Muscle layer of colon (tissue), 2 donors: ENCODE measurements around the gene CNPY2.
"Not testable (repeated sequence)": the region's sequence is repeated elsewhere in the genome, so short reads cannot be mapped to it uniquely, and the experiment has no call there.

Experiments
- H3K27ac ChIP-seq: one replicate; pipeline ENCODE4 v1.7.0; 2013; ENCODE audit warnings: low read depth, mild to moderate bottlenecking, low read length, moderate library complexity
- H3K27me3 ChIP-seq, 2 donors: one replicate each; pipeline ENCODE4 v1.7.0; 2013; ENCODE audit warnings: low read length in 2 of 2, mild to moderate bottlenecking in 2 of 2; ENCODE audit not compliant: insufficient read depth in 2 of 2, control insufficient read depth in 1 of 2
- H3K36me3 ChIP-seq: one replicate; pipeline ENCODE4 v1.7.0; 2013; ENCODE audit warnings: mild to moderate bottlenecking, low read length; ENCODE audit not compliant: insufficient read depth
- H3K4me1 ChIP-seq: one replicate; pipeline ENCODE4 v1.7.0; 2013; ENCODE audit warnings: mild to moderate bottlenecking, low read length; ENCODE audit not compliant: insufficient read depth
- H3K4me3 ChIP-seq, 2 donors: one replicate each; pipeline ENCODE4 v1.7.0; 2013; ENCODE audit warnings: low read length in 2 of 2, low read depth in 1 of 2, mild to moderate bottlenecking in 1 of 2, moderate library complexity in 1 of 2
- H3K9ac ChIP-seq: one replicate; pipeline ENCODE4 v1.7.0; 2013; ENCODE audit warnings: low read length
- H3K9me3 ChIP-seq: one replicate; pipeline ENCODE4 v1.7.0; 2013; ENCODE audit warnings: mild to moderate bottlenecking, low read length
- donor health status: abdominal sarcoma.
- donor health status: Adenocarcinoma of cecum.

Gene CNPY2

GRCh38 chr12:56342290-56342689 is 26.5 kb upstream of the CNPY2 start:
- not testable (repeated sequence) for H3K9ac ChIP-seq, H3K27ac ChIP-seq, H3K4me1 ChIP-seq, H3K27me3 ChIP-seq, H3K4me3 ChIP-seq, H3K9me3 ChIP-seq
- peaks cover 31% of the 10 kb centered on the region for H3K36me3 ChIP-seq

GRCh38 chr12:56341616-56342015 is 25.8 kb upstream of the CNPY2 start:
- peaks cover 31% of the 10 kb centered on the region for H3K36me3 ChIP-seq
- no peak overlapping the region for H3K9ac ChIP-seq
- H3K27me3 ChIP-seq, result no peaks in the 10 kb centered on the region

GRCh38 chr12:56339158-56339422 is 23.3 kb upstream of the CNPY2 start:
- no peak overlapping the region for H3K9ac ChIP-seq
- H3K4me3 ChIP-seq, result no peak overlapping the region
- peaks cover 19% of the 10 kb centered on the region for H3K36me3 ChIP-seq
- H3K27ac ChIP-seq, result no peak overlapping the region
- no peaks in the 10 kb centered on the region for H3K27me3 ChIP-seq
- H3K9me3 ChIP-seq, result no peaks in the 10 kb centered on the region
- peaks cover 5% of the 10 kb centered on the region for H3K4me1 ChIP-seq

More at GRCh38 chr12:56341616-56342015, 25.8 kb upstream of the CNPY2 start:
- no peaks in the 10 kb centered on the region for H3K9me3 ChIP-seq
- no peak overlapping the region for H3K4me3 ChIP-seq
- no peaks in the 10 kb centered on the region for H3K4me1 ChIP-seq
- H3K27ac ChIP-seq, result no peak overlapping the region

GRCh38 chr12:56338308-56339157 is 22.7 kb upstream of the CNPY2 start, which contains the start of gene IL23A:
Gene IL23A, plus strand, starts transcription at chr12:56338884. Its CDS starts 161 bp downstream, at chr12:56339045.
- Histone ChIP-seq H3K9ac (no peak within 1 kb of the TSS), H3K27ac (no peak within 1 kb of the TSS), H3K4me1 (peaks cover 5% of the 10 kb centered on the region), H3K36me3 (peaks cover 13% of the 10 kb centered on the region), H3K4me3 (no peak within 1 kb of the TSS), H3K27me3 (no peaks in the 10 kb centered on the region), H3K9me3 (no peaks in the 10 kb centered on the region)

- Histone ChIP-seq H3K4me3 (no peak overlapping the region), H3K4me1 (peaks cover 11% of the 10 kb centered on the region), H3K9ac (no peak overlapping the region), H3K36me3 (peaks cover 6% of the 10 kb centered on the region), H3K27ac (no peak overlapping the region), H3K9me3 (no peaks in the 10 kb centered on the region), H3K27me3 (no peaks in the 10 kb centered on the region)
These were observed 22.0 kb upstream of the CNPY2 start for GRCh38 chr12:56337753-56338251.

- Histone ChIP-seq H3K27ac (no peak overlapping the region), H3K9ac (no peak overlapping the region), H3K4me3 (no peak overlapping the region), H3K4me1 (peaks cover 14% of the 10 kb centered on the region), H3K36me3 (peaks cover 4% of the 10 kb centered on the region), H3K9me3 (no peaks in the 10 kb centered on the region), H3K27me3 (no peaks in the 10 kb centered on the region)
These were observed 20.8 kb upstream of the CNPY2 start for GRCh38 chr12:56336361-56337167.

GRCh38 chr12:56335527-56335926 is 19.7 kb upstream of the CNPY2 start:
- H3K4me3 ChIP-seq, H3K27me3 ChIP-seq, H3K27ac ChIP-seq, H3K9me3 ChIP-seq, H3K9ac ChIP-seq, H3K36me3 ChIP-seq: not testable (repeated sequence)
- peaks cover 14% of the 10 kb centered on the region for H3K4me1 ChIP-seq

- Histone ChIP-seq H3K4me3 (peak overlapping the region; percentile 44 to 90), H3K27ac (peak overlapping the region; percentile 98), H3K27me3 (no peaks in the 10 kb centered on the region), H3K4me1 (peaks cover 14% of the 10 kb centered on the region), H3K9ac (peak overlapping the region; percentile 86), H3K9me3 (no peaks in the 10 kb centered on the region), H3K36me3 (no peaks in the 10 kb centered on the region)
These were observed 18.7 kb upstream of the CNPY2 start for GRCh38 chr12:56334490-56334793.

- peak within 1 kb of the TSS; percentile 47 to 90 for H3K4me3 ChIP-seq
- peak within 1 kb of the TSS; percentile 86 for H3K9ac ChIP-seq
- H3K9me3 ChIP-seq, result no peaks in the 10 kb centered on the region
- no peaks in the 10 kb centered on the region for H3K27me3 ChIP-seq
- peaks cover 14% of the 10 kb centered on the region for H3K4me1 ChIP-seq
- H3K27ac ChIP-seq, result peak within 1 kb of the TSS; percentile 98
- no peaks in the 10 kb centered on the region for H3K36me3 ChIP-seq
These were observed 18.1 kb upstream of the CNPY2 start, which contains the start of gene PAN2 for GRCh38 chr12:56333679-56334489. Gene PAN2, minus strand, starts transcription at chr12:56334000. Its CDS starts 906 bp downstream, at chr12:56333094.

GRCh38 chr12:56333197-56333678 is 17.4 kb upstream of the CNPY2 start:
- H3K27ac ChIP-seq, result peak overlapping the region; percentile 98
- H3K4me3 ChIP-seq, result peak overlapping the region; percentile 47 to 90
- peaks cover 14% of the 10 kb centered on the region for H3K4me1 ChIP-seq
- H3K9ac ChIP-seq, result peak overlapping the region; percentile 86
- no peaks in the 10 kb centered on the region for H3K27me3 ChIP-seq
- H3K9me3 ChIP-seq, result no peaks in the 10 kb centered on the region
- H3K36me3 ChIP-seq, result peaks cover 2% of the 10 kb centered on the region
